HuH-7.5 (cell line): Measurements from ENCODE around the gene AKAP6.

Experiments
- DNase-seq: peaks from one replicate; pipeline ENCODE4 v3.0.0; 2011; ENCODE audit warnings: low spot score

Gene AKAP6

DNA sequence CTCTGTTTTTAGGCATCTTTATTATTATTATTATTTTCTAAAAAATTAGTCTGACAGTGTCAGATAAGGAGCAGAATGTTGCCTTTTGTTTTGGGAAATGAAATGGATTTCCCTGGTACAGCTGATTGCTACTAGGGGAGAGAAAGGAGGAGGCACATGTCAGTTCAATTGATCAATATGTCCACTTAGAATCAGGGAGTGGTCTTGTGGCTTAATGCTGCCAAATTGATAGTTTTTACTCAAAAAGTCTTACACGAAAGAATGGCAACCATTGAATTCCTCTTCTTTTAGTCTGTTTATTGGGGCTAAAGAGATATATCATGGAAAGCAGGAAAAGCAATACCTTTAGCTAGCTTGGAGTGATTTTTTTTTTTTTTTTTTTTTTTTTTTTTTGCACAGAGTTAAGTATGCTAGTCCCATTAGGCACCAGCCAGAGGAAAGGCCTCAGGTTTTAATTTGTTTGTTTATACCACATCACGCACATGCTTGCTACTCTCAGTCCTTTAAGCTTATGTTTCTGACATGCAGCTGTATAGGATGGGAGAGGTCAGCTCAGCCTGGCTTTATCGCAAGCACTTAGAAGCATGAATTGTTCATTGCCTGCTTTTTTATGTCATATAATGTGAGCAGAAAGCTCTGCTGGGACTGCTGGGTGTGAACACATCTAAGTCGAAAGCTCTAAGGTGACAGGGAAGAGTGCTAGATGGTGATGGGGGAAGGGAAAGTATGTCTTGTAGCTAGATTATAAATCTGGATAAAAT, 1.4 kb downstream of the AKAP6 start:
- no peak for DNase-seq

DNA sequence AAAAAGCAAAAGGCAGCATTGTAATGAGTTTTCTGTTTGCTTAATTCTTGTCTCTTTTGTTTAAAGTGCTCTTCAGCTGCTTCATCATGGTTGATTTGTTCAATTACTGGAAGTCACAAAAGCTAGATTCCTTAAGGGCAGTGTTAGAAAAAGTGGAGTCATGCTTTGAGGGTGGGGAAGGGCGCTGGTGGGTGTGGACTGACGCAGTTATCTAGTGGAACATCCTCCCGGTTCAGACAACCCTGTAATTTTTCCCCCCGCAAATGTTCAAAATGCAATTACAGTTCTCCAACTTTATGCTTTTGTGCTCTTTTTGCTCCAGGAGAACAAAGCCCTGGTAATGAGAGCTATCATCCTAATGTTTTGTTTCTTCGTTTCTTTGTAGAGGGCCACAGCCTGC, 2.1 kb downstream of the AKAP6 start:
- DNase-seq, result no peak

DNA sequence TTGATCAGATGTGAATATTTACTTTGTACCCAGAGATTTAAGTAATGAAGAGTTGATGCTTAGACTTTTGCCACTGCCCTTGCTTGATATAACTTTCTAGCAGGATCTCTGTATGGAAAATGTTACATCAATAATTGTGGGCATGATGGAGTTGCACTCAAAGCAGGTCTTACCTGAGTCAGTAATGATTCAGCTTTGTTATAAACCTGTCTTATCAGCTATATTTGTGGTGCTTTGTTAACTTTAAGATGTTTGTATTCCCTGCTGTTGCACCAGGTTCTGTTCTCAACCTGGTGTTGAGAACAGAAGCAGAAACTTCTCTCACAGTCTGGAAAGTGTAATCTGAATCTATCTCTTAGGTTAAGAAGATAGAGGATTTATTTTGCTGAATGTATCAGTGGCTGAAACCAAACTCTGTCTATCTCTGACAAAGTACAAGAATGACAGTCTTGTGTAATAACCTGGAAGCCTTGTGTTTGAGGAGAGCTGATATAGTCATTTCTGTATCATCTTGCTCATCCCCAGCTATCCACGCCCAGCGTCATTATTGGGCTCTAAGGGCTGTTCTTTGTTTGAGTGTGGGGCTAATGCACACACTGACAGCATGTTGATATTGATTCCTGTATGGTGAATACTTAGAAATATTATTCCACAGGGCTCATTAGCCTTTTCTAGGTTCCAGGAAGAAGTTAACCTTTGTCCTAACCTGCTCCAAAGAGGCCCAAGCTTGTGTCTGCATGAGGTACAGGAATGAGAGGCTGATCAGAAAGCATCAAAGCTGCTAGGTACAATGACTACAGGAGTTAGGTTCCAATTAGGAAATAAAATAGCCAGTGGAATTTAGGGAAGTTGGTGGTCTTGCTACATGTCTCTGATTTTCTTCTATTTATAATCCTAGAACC, 3.6 kb downstream of the AKAP6 start:
- DNase-seq, result no peak

DNA sequence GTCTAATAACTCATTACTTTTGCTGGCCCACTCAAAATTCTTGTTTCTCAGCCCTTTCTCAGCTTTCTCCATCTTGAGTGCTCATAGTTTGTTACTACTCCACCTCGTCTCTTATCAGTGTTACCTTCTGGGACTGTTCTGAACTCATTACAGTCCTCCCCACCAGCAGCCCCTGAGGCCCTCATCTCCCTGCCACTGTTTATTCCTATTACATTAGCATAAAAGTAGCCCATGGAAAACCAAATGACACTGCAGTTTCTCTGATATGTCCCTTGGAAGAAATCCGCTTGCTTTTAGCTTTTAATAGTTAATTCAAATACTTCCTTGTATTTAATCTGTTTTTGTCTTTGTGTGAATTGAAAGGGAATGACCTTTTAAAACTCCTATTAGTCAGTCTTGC, 7.6 kb downstream of the AKAP6 start:
- no peak for DNase-seq

DNA sequence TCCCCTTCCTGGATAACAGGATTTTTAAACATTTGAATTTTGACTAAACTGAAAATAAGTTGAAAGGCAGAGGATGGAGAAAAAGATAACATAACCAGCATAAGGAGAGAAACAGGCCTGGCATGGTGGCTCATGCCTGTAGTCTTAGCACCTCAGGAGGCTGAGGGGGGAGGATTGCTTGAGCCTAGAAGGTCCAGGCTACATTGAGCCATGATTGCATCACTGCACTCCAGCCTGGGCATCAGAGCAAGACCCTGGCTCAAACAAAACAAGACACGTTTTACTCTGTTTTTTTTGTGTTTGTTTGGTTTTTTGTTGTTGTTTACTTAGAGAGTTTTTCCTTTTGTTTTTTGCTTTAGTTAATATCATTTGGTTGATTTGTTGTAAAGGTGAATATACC, 8.7 kb downstream of the AKAP6 start:
- no peak for DNase-seq

DNA sequence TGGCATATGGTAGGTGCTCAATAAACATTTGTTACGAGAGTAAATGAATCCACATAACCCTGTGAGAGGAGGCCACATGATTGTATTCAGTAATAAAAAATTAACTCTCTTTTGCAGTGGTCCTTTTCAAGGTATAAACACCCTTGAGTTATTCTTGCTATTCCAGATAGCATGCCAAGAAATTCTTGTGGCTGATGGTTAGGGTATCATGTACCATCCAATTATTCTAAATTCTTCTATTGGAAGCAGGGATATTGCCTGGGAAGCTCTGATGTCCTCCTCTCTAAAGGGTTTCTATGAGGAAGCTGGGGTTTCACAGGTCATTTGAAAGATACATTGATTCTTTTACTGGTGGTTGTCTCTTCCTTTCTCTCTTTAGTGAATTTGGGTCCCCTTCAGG, 10.1 kb downstream of the AKAP6 start:
- DNase-seq, result no peak

DNA sequence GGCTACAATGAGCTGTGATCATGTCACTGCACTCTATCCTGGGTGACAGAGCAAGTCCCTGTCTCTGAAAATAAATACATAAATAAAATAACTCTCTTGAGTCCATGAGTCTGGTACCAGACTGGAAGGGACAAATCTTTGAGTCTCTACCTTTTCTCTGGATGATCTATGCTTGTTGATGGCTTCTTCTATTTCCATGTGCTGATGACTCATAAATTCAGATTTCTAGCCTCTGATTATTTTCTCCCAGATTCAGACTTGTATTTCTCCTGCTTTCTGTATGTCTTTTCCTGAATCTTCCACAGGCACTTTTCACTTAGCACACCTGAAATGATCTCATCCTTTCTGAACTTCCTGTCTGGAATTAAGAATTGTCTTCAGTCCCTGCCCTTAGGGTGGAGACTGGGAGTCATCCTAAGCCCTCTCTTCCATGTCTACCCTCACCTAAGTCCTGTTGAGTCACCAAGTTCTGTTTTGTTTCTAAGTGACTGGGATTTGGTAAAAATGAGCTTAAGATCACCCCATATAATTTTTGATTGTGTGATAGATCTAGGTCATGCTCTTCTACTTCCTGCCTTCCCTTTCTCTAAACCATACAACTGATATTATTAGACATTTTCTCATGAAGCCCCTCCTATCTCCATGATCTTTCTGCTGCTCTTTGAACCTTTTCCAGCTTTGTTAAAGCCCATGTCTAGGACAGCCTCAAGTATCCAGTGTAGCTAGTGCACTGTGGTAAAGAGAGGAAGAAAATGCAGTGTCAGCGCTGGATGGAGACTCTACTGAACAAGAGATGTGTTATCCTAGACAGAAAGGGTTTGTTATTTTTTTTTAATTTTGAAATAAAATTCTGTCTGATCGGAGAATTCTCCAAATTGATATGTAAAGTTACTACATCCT, 13.1 kb downstream of the AKAP6 start:
- no peak for DNase-seq

DNA sequence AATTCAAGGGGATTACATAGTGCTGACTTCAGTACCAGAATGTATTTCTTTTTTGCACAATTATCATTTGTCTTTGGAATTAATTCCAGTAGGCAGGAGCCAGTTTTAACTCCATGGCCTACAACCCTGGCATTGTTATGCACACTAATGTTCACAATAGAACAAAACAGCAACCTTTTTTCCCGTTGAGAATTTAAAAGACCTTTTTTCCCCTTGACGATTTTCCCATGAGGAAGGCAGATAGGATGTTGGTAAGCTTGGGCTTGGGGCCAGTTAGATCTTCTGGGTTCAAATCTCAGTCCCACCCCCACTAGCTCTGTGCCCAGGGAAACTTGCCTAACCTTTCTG, 13.7 kb downstream of the AKAP6 start:
- no peak for DNase-seq

DNA sequence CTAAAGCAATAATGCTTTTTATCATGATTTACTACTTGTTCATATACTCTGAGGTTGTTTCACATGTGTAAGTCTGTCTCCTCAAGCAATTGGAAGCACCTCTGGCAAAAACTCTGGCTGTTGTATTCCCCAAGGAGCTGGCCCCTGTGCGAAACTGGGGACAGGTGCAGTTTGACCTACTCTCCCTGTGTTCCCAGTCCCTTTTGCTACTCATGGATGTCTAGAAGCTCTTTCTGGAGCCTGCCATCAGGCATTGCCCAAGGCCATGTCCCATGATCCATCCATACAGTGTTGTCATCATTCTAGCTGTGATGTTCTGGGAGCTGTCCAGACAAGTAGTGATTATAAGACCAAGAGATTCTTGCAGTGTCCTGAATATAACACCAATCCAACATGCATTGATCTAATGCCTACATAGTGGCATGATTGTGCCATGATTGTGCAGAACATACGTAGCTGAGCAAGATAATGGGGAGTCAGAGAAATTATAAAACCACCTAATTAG, 14.9 kb downstream of the AKAP6 start:
- DNase-seq, result no peak

DNA sequence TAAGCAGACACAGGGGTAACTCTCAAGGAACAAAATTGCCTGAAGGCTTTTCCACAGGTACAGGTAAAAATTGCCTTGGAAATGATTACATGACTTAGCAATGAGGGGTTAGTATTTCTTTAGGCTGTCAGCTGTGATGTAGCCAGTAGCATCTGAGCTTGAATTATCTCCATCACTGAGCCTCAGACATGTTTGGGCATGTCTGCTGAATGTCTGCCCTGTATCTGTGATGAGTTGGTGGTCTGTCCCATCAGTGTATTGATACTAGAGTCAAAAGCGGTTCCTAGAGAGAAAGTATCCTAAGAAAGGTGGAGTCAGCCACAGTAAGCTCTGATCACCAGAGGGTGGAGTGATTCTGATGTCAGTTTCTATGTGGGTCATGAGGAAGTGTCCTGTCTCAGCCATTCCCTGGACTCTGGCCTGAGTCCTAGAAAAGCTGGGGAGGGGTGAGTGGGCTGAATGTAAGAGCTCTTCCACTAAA, 16.3 kb downstream of the AKAP6 start:
- no peak for DNase-seq

DNA sequence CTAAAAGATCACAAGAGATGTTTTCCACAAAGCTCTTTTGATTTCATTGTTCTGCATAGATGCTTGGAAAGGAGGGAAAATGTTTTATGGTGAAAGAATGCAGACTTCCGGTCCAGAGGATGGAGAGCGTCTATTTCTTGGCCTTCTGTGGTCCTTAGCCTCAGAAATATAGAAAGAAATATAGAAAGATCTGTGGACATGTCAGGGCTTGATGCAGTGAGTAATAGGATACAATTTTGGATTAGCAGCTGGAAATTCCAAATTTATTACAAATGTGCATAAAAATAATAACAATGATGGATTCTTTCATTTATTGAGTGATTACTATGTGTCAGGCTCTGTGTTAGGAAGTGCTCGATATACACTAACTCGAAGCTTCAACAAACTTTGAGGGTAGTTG, 20.2 kb downstream of the AKAP6 start:
- no peak for DNase-seq

DNA sequence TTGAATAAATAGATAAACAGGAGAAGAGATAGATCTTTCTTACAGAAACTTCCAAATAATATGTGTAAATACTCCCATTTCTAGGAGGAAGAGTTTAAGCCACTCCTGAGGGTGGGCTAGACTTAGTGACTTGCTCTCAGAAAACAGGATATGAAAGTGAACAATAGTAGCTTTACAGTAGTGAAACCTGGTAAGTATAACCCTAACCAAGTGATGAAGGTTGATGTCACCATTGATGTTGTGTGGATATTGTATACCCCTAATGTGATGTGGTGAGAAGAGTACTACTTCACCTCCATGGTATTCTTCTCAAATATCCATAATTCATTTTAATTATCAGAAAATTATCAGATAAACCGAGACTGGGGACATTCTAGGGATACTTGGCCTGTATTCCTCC, 20.9 kb downstream of the AKAP6 start:
- no peak for DNase-seq

DNA sequence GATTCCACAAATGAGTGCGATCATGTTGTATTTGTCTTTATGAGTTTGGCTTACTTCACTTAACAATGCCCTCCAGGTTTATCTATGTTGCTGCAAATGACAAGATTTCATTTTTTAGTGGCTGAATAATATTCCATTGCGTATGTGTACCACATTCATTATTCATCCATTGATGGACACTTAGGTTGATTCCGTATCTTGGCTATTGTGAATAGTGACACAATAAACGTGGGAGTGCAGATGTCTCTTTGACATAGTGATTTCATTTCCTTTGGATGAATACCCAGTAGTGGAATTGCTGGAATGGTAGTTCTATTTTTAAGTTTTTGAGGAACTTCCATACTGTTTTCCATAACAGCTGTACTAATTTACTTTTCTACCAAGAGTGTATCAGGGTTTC, 23.5 kb downstream of the AKAP6 start:
- DNase-seq, result no peak

DNA sequence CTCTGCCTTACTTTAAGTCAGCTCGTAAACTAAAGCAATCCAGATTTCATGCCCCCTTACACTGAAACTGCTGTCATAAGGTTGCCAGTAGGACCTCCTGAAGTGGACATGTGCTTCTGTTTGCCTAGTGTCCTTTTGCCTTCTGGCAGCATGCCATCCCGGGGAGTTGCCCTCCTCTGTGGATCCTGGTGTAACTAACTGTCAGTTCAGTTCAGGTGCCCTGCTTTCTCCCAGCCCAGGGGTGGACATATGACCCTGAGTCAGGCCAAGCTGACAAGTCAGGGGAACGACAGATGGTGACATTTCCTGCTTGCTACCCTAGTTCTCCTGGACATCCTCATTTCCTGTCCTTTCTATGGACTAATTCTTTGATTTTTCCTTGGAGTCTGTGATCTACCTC, 25.6 kb downstream of the AKAP6 start:
- no peak for DNase-seq

DNA sequence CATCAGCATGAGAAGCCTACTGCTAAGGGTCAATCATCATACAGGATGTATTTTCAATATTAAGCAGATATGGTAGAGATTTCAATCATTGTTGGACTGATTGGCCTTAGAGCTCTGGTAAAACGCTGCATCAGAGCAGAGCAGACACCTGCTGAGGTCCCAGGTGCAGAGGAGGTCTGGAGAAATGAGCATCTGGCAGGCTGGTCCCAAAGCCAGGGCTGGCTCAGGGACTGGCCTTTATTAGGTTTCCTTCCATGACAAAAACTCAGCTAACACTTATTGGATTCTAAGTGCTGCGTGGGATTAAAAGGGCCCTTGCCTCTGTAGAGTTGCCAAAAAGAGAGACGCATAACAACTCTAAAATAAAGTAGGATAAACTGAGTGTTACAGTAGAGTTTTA, 29.7 kb downstream of the AKAP6 start:
- DNase-seq, result no peak

DNA sequence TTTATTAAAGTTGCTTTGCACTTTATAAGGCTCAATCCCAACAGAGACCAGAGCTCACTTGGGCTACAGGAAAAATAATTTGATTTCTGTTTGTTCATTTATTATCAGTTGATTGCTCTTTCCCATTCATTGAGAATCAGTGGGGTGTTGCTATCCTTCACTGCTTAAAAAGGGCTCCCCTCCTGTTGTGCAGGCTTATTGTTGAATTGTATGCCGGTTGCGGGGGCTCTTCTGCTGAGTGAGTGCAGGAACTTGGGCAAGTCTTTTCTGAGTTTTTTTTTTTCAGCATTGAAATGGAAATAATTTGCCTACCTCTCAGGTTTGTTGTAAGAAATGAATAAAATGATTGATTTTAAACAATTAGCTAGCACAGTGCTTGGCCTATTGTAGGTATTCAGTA, 32.6 kb downstream of the AKAP6 start:
- no peak for DNase-seq

DNA sequence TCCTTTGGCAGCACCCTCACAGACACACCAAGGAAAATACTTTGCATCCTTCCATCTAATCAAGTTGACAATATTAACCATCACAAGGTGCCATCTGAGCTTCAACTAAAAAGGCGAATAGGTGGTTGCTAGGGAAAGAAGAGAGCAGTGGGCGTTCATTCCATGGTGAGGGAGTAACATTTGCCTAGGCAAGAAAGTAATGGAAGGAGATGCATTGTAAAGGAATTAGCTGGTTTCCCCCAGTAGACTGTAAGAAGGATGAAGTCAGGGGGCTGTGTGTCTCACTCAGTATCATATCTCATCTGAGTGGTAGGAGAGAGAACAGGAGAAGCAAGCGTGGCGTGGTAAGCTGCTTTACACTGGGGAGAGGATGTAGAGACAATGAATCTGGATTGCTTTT, 34.7 kb downstream of the AKAP6 start:
- no peak for DNase-seq

DNA sequence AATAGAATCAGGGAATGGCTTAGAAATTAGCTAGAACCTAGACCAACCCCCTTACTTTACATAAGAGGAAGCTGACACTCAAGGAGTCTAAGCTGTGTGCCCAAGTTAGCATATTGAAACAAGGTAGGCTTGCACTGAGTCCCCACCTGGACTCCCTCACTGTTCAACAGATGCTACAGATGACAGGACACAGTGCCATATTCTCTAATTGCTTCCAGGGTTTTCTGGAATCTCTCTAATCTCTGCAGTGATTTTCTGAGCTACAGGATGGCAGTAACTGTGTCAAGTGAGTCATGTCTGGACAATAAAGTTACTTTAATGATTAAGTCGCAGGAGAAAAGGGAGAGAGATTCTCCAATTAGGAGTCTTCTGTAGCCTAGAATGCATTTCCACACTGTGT, 35.8 kb downstream of the AKAP6 start:
- DNase-seq, result no peak

DNA sequence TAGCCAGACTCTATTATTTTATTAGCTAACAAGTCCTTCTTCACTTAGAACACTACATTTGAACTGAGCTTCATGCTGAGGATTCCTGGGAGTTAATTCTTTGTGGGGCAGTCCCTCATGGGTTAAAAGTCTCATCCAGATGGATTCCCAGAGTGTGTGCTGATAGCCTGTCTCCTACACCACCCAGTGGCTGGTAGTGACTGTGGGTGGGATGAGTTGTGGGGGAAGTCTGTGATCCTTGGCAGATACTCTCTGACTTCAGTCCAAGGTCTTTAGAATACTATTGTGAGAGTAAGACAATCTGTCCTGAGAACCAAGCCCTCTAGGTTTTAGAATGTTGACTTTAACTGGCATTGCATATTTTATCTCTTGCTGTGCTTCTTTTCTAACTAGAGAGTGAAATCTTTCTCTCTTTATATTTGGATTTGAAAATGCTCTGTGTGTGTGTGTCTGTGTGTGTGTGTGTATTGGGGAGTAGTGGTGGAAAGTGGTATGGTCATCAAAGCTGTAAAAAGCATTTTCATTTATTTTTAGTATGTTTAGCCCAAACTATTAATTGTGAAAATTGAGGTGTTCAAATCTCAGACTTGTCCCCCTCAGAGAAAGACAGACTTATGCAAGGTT, 37.3 kb downstream of the AKAP6 start:
- no peak for DNase-seq

DNA sequence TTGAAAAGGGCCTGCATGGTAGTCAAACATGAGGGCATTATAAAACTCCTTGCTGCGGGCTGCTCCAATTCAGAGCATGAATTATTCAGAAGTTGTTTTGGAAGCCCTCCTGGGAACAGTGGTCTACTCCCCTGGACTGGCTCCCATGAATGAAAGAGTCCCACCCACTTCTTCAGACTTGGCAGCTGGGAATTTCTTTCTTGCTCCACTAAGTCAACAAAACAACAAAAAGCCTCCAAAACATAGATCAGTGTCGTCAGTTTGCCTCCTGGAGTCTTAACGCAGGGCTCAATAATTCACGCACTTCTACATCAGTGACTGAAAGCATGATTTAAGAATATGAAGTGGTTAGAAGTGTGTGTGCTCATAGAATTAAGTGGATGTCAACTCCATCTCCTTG, 37.9 kb downstream of the AKAP6 start:
- DNase-seq, result no peak

DNA sequence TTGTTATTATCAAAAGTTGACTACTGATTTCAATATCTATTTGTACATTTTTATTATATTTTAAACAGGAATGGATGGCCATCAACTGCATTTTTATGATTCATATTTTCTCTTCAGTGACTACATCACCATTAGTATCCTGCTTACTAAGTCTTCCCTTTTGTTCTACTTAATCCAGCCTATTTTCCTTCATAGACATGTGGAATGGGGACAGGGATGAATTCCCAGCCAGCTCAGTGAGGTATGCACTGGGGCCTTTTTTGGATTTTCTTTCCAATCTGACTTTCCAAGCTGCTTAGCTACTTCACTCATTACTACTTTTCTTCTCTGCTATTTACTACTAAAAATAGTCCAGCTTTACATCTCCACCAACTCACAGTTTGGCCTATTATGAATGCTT, 38.4 kb downstream of the AKAP6 start:
- DNase-seq, result no peak

DNA sequence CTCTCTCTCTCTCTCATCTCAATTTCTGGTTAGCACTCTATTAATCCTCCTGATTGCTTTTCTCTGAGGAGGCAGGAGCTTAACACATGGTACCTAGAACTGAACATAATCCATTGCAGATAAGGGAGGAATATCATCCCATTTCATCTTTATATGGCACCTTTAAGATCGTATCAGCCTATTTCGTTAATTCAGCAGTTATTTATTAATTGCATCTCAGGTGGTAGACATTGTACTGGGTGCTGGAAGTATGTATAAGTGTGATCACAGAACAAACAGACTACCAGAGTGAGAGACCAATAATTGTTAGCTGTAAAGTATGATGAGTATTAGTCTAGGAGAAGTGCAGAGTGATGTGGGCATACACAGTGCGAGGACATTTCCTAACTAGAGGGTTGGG, 39.0 kb downstream of the AKAP6 start:
- DNase-seq, result no peak
